Ramos (cell line): ENCODE measurements around the gene PLD1.
"Not testable (repeated sequence)": the region's sequence is repeated elsewhere in the genome, so short reads cannot be mapped to it uniquely, and the experiment has no call there.

ENCODE experiments used
- in situ Hi-C: fragments of 300-500 bp; cut with MboI; formaldehyde crosslinking; loops from one replicate; pipeline ENCODE4 v1.14.3; 2022; ENCODE audit warnings: low sequenced_read_pairs; ENCODE audit not compliant: unreplicated experiment

Gene PLD1

DNA sequence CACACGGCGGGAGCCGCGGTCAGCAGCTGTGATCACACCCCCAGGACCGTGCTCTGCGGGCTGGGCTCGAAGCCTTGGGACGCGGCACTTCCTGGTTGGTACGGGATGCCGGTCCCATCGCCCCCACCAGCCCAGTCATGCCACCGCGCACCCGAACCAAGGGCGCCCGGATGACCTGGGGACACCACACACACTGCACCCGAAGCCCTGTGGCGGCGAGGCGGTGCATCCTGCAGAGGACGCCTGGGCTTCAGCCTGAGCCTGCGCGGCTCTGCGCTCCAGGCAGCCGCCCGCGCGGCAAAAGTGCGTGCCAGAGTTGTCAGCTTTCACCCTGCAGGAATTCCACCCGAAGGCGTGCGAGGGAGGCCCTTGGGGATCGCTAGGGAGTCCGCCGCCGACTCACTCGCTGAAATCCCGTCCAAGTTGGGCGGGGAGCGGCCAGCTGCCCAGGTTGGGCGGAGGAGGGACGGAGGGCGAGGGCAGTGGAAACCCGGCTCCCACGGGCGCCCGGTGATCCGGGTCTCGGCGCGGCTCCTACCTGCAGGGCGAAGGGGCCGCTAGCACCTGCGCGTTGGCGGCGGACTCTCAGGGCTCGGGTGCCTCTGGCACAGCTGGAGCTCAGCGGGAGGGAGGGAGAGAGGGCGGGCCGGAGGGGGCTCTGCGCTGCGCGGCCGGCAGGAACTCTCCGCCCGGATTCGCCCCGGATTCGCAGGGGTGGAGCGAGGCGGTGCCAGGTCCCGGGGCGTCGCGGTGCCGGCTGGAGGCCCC lies at the start of gene PLD1:
PLD1 (minus strand) TSS at position 623 of the 768 bp plus-strand sequence. CDS start 72,432 bp downstream, outside the sequence.
- in situ Hi-C loops, result no loop called here

- in situ Hi-C loops, result not testable (repeated sequence)
Observed at GRCh38 chr3:171858770-171859169, 48.5 kb upstream of the PLD1 start.

DNA sequence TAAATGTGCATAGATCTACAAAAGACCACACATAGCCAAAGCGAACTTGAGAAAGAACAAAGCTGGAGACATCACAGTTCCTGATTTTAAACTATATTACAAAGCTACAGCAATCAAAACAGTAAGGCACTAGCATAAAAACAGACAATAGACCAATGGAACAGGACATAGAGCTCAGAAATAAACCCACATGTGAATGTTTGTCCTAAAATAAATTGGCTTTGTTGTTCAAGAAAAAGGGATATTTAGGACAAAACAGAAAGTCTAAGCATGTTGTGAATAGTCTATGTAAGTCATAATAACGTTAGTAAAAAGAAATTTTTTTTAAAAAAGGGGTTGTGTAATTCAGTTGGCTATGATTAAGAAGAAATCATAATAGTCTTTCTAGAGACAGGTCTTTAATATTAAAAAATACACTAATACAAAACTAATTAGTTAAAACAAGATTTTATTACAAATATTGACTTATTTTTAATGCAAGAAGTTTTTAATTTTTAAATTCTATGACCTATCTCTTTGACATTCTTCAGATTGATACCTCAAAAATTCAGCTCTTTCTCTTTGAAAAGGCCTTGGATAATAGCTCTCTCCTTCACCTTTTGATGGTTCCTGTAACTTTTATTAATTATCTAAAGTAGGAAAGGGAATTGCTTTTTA lies 44.5 kb upstream of the PLD1 start:
- in situ Hi-C loops, result no loop called here

- in situ Hi-C loops, result no loop called here
Observed at GRCh38 chr3:171851660-171852058, 41.4 kb upstream of the PLD1 start.

DNA sequence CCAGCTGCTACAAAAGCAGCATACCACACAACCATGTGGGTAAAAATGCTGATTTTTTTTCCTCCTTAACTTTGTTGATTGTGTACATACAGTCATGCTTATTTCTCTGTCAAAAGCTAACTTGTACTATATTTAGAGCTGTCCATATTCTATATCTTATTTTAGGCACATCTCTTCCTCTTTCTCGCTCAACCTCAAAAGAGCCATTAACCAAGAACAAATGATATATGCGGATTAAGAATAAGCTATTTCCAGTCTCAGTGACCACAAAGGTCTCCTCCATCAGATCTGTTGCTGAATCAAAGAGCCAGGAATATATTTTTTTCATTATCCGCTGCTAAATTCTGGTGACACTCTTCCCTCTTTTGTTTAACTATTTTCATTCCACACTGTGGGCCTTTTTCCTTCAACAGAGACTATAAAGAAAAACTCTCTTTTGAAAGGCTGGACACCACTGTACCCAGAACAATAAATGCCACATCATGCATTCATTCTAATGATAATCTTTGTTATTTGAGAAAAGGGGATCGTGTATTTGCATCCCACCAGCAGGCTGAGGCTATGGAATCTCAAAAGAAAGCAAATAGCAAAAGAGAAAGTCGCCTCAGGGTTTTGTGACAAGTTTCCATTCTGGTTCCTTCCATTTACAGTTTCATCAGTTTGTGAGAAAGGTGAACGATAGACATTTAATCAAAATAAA lies 40.8 kb upstream of the PLD1 start:
- in situ Hi-C loops, result no loop called here

- in situ Hi-C loops, result no loop called here
Observed at GRCh38 chr3:171850320-171850959, 40.2 kb upstream of the PLD1 start.

GRCh38 chr3:171849617-171850319 lies 39.5 kb upstream of the PLD1 start:
- in situ Hi-C loops, result no loop called here

GRCh38 chr3:171847595-171848259 lies 37.4 kb upstream of the PLD1 start:
- in situ Hi-C loops, result no loop called here

DNA sequence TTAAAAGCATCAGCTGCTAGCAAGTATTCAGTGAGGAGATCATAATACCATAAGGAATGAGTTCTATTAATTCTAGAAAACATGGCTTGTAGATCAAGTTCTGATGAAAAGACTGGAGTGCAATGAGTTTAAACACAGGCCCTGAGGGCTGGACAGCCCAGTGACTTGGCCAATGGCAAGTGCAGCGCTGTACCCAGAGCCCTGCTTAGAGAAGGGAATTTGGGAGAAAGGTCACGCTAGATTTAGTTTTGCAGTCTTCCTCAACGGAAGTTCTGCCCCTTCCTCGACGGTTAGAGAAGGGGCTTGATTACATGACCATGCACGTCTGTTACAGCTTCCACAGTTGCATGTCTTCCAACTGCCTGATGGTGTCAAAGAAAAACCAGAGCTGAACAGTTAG lies 36.9 kb upstream of the PLD1 start:
- in situ Hi-C loops, result no loop called here

- in situ Hi-C loops, result no loop called here
Observed at GRCh38 chr3:171846597-171846996, 36.3 kb upstream of the PLD1 start.

DNA sequence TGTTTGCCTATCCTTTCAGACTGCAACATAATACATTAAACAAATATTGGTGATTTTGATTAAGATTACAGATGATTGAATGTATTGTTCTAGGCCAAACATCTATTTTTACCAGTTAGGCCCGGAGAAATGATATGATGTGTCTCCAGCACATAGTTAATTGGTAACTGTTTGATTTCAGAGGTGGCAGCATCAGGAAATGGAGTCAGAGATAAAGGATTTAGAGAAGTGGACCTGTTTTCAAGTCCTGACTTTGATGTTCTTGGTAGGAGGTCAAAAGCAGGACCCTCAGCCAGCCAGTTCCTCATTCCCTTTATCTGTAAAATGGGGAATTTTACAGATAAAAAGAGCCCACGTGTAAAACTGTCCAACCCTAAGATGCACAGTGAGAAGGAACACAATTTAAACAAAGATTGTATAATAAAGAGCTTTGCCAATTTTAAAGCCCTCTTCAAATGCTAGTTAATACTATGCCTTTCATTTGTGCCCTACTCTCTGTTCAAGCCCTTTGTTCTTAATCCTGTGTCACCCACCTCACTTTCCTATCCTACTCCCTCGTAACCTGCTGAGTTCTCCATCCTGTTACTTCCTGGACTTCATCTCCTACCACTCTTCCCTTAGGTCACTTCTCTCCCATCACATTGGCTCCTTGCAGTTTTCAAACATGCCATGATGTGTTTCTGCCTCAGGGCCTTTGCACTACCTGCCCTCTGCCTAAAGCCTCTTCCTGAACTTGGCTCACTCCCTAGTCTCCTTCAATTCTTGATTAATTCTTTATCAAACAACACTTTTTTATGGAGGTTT lies 35.4 kb upstream of the PLD1 start:
- in situ Hi-C loops, result no loop called here

DNA sequence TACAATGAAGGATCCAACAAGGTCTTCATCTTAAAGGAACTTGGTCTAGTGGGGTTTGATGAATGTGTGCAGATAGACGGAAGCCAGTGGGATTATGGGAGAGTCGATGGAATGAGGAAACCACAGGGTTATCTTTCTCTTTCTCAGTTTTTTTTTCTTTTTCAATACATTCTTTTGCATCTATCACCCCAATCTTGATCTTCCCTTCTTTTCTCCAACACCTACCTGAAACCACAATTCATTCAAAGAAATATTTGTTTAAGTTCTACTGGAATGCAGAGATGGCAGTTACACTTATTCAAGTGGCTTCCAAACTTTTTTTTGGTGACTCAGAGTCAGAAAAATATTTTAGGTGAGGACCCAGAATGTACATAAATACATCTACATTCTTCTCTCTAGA lies 34.6 kb upstream of the PLD1 start:
- in situ Hi-C loops, result no loop called here

GRCh38 chr3:171842864-171843518 lies 32.7 kb upstream of the PLD1 start, which contains the start of gene TMEM212:
Gene TMEM212, plus strand, starts transcription at chr3:171843349. Its CDS starts 35 bp downstream, at chr3:171843384.
- in situ Hi-C loops, result no loop called here

DNA sequence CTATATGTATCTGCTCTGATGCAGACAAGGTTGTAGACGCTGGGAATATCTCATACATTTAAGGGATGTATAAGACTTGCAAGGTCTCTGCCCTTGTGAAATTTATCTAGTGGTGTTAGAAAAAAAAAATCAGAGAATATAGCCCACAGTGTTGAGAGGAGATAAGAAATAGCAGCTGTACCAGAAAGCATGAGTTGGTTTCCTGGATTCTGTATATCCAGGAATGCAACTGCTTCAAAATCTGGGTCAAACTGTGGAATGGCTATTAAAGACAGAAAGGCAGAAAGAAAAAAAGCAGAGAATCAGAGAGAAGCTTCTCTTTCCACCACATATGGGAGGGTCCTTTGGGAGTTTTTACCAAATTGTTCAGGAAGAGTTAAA lies 31.3 kb upstream of the PLD1 start:
- in situ Hi-C loops, result no loop called here

GRCh38 chr3:171840811-171841619 lies 30.7 kb upstream of the PLD1 start:
- in situ Hi-C loops, result no loop called here

DNA sequence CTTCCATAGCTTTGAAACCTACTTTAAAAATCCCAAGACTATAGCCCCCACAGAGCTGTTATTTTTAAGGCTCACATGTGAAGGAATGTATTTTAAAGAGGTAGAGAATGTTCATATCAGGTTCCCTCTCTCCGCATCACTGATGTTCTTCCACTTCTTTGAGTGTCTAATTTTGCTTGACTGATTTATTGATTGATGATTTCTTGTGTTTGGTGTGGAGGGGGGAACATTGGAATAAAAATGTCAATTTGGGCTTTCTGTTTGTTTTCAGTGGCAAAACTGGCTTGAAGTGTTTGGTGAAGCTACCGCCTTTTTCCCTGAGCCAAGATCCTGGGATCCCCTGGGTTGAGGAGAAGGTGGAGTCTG lies 30.1 kb upstream of the PLD1 start:
- in situ Hi-C loops, result no loop called here

DNA sequence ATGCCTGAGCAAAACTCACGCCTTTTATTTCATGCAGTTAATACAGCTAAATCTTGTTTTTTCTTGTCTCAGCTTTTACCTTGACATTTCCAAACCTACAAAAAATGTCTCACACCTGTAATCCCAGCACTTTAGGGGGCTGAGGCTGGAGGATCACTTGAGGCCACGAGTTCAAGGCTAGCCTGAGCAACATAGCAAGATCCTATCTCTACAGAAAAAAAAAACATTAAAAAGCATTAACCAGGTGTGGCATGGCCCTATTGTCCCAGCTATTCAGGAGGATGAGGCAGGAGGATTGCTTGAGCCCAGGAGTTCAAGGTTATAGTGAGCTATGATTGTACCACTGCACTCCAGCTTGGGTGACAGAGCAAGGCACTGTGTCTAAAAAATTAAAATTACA lies 29.0 kb upstream of the PLD1 start:
- in situ Hi-C loops, result no loop called here
